Type B pancreatic cell (in vitro differentiated cells): ENCODE data around the gene LST1. TPM values are rescaled to one million over a fixed set of nuclear protein-coding genes. Genes with fewer than 3 reads are reported as not detected.

Experiments
- DNase-seq: peaks from one replicate; pipeline ENCODE4 v3.0.0; 2021; ENCODE audit warnings: mixed read lengths; ENCODE audit not compliant: unreplicated experiment; ENCODE audit errors: extremely low spot score
- H3K27ac Mint-ChIP-seq: 2 replicates; pipeline ENCODE4 v1.8.0; 2021; ENCODE audit warnings: mild to moderate bottlenecking, mixed read lengths
- H3K27me3 Mint-ChIP-seq: 2 replicates; pipeline ENCODE4 v1.8.0; 2021; ENCODE audit warnings: mixed read lengths
- H3K36me3 Mint-ChIP-seq: 2 replicates; pipeline ENCODE4 v1.8.0; 2021; ENCODE audit warnings: mixed read lengths
- H3K4me1 Mint-ChIP-seq: one replicate; pipeline ENCODE4 v1.8.0; 2021; ENCODE audit warnings: mixed read lengths; ENCODE audit not compliant: unreplicated experiment
- H3K4me3 Mint-ChIP-seq: 2 replicates; pipeline ENCODE4 v1.8.0; 2021; ENCODE audit warnings: mild to moderate bottlenecking, mixed read lengths
- H3K9me3 Mint-ChIP-seq: 2 replicates; pipeline ENCODE4 v1.8.0; 2021; ENCODE audit warnings: mixed read lengths
- CTCF ChIP-seq: fragments of 200-600 bp; sonication (generic); conservative IDR thresholded peaks from 2 replicates; pipeline ENCODE4 v1.5.0; 2021; ENCODE audit warnings: antibody characterized with exemption, mild to moderate bottlenecking
- total RNA-seq: library from RNA; stranded (reverse); gene quantifications from 2 replicates; pipeline ENCODE4 v1.2.1, GENCODE V29; 2021; ENCODE audit warnings: low replicate concordance

Gene LST1
- total RNA-seq, 1 donor from 2014 or later, result not detected

GRCh38 chr6:31631681-31632278 lies 45.7 kb downstream of the LST1 start:
- H3K27ac Mint-ChIP-seq, result no peak overlapping the region

GRCh38 chr6:31632279-31632946 lies 46.3 kb downstream of the LST1 start:
- no peak for DNase-seq
- H3K27ac Mint-ChIP-seq, result no peak overlapping the region
- H3K4me1 Mint-ChIP-seq, result peaks cover 3% of the 10 kb centered on the region
- H3K9me3 Mint-ChIP-seq, result no peaks in the 10 kb centered on the region
- H3K27me3 Mint-ChIP-seq, result no peaks in the 10 kb centered on the region
- H3K36me3 Mint-ChIP-seq, result peaks cover 32% of the 10 kb centered on the region
- TF ChIP-seq CTCF, result no peak
- no peak overlapping the region for H3K4me3 Mint-ChIP-seq

More at GRCh38 chr6:31631681-31632278, 45.7 kb downstream of the LST1 start:
- TF ChIP-seq CTCF, result no peak
- no peaks in the 10 kb centered on the region for H3K27me3 Mint-ChIP-seq
- peaks cover 37% of the 10 kb centered on the region for H3K36me3 Mint-ChIP-seq
- H3K4me1 Mint-ChIP-seq, result peaks cover 5% of the 10 kb centered on the region
- no peak for DNase-seq
- no peaks in the 10 kb centered on the region for H3K9me3 Mint-ChIP-seq
- H3K4me3 Mint-ChIP-seq, result no peak overlapping the region

GRCh38 chr6:31633447-31633846 lies 47.4 kb downstream of the LST1 start:
- DNase-seq, result no peak
- Mint-ChIP-seq H3K9me3 (no peaks in the 10 kb centered on the region), H3K36me3 (peaks cover 23% of the 10 kb centered on the region), H3K4me1 (no peaks in the 10 kb centered on the region), H3K4me3 (no peak overlapping the region), H3K27ac (no peak overlapping the region), H3K27me3 (no peaks in the 10 kb centered on the region)
- TF ChIP-seq CTCF, result no peak

GRCh38 chr6:31634131-31634530 lies 48.1 kb downstream of the LST1 start:
- Mint-ChIP-seq H3K27ac (no peak overlapping the region), H3K4me1 (no peaks in the 10 kb centered on the region), H3K4me3 (no peak overlapping the region), H3K9me3 (no peaks in the 10 kb centered on the region), H3K27me3 (no peaks in the 10 kb centered on the region), H3K36me3 (peaks cover 27% of the 10 kb centered on the region)
- no peak for DNase-seq
- no peak for TF ChIP-seq CTCF

GRCh38 chr6:31634969-31635575 lies 49.0 kb downstream of the LST1 start:
- no peaks in the 10 kb centered on the region for H3K27me3 Mint-ChIP-seq

More at GRCh38 chr6:31634969-31635575, 49.0 kb downstream of the LST1 start:
- TF ChIP-seq CTCF, result no peak
- Mint-ChIP-seq H3K9me3 (no peaks in the 10 kb centered on the region), H3K4me3 (no peak overlapping the region), H3K27ac (no peak overlapping the region), H3K36me3 (peaks cover 27% of the 10 kb centered on the region), H3K4me1 (no peaks in the 10 kb centered on the region)
- no peak for DNase-seq
